ENCODE data around the gene MINDY2. TPM values are rescaled to one million over a fixed set of nuclear protein-coding genes. Genes with fewer than 3 reads are reported as not detected.
"Not testable (repeated sequence)": the region's sequence is repeated elsewhere in the genome, so short reads cannot be mapped to it uniquely, and the experiment has no call there.

MINDY2 gene
- total RNA-seq, 2 experiments from 2014 or later = 17.3 to 18.0 TPM

GRCh38 chr15:58785355-58785754 is 14.3 kb downstream of the MINDY2 start:
- DNase-seq = no peak
- Mint-ChIP-seq H3K4me1 (no peaks in the 10 kb centered on the region), H3K27ac (no peak overlapping the region), H3K9me3 (no peaks in the 10 kb centered on the region), H3K27me3 (no peaks in the 10 kb centered on the region), H3K36me3 (ENCODE audit: low read depth) (peaks cover 12% of the 10 kb centered on the region), H3K4me3 (no peak overlapping the region)
- ChIA-PET CTCF (interaction anchor here (0.6 to 0.9 kb wide), 3 partner anchors 14 to 758 kb away, joined by 3 read pairs; partner anchors contain the start of gene MINDY2), POLR2A (no interaction called here)

GRCh38 chr15:58788056-58788710 is 17.1 kb downstream of the MINDY2 start:
- peaks cover 16% of the 10 kb centered on the region for H3K36me3 Mint-ChIP-seq (ENCODE audit: low read depth)
- ChIA-PET CTCF (interaction anchor here (0.7 to 1.6 kb wide), 3 partner anchors 18 to 119 kb away, joined by 3 to 4 read pairs (median 4); partner anchors contain the start of gene MINDY2), POLR2A (no interaction called here)
- H3K4me1 Mint-ChIP-seq = no peaks in the 10 kb centered on the region
- no peaks in the 10 kb centered on the region for H3K9me3 Mint-ChIP-seq
- H3K4me3 Mint-ChIP-seq = no peak overlapping the region
- H3K27ac Mint-ChIP-seq = no peak overlapping the region
- DNase-seq = no peak
- no peaks in the 10 kb centered on the region for H3K27me3 Mint-ChIP-seq

GRCh38 chr15:58793862-58794261 is 22.8 kb downstream of the MINDY2 start:
- ChIA-PET POLR2A (interaction anchor here (1.4 kb wide), 1 partner anchor 23 kb away, joined by 3 read pairs; the partner anchor contains the start of gene MINDY2), CTCF (no interaction called here)
- no peak for DNase-seq
- H3K36me3 Mint-ChIP-seq (ENCODE audit: low read depth) = peaks cover 26% of the 10 kb centered on the region
- peaks cover 3% of the 10 kb centered on the region for H3K9me3 Mint-ChIP-seq
- H3K27me3 Mint-ChIP-seq = no peaks in the 10 kb centered on the region
- H3K4me1 Mint-ChIP-seq = peaks cover 13% of the 10 kb centered on the region
- H3K4me3 Mint-ChIP-seq = no peak overlapping the region
- no peak overlapping the region for H3K27ac Mint-ChIP-seq

- CTCF ChIA-PET = no interaction called here
Measured at GRCh38 chr15:58795825-58796224, 24.7 kb downstream of the MINDY2 start.

GRCh38 chr15:58797505-58797904 is 26.4 kb downstream of the MINDY2 start:
- H3K4me3 Mint-ChIP-seq = no peak overlapping the region
- CTCF ChIA-PET = no interaction called here
- H3K27ac Mint-ChIP-seq = no peak overlapping the region
- POLR2A ChIA-PET = no interaction called here
- H3K4me1 Mint-ChIP-seq = peaks cover 15% of the 10 kb centered on the region
- peaks cover 3% of the 10 kb centered on the region for H3K9me3 Mint-ChIP-seq
- no peaks in the 10 kb centered on the region for H3K27me3 Mint-ChIP-seq
- DNase-seq = no peak
- H3K36me3 Mint-ChIP-seq (ENCODE audit: low read depth) = peaks cover 18% of the 10 kb centered on the region

More at GRCh38 chr15:58795825-58796224, 24.7 kb downstream of the MINDY2 start:
- no peak overlapping the region for H3K27ac Mint-ChIP-seq
- H3K36me3 Mint-ChIP-seq (ENCODE audit: low read depth) = peaks cover 20% of the 10 kb centered on the region
- no peak overlapping the region for H3K4me3 Mint-ChIP-seq
- peaks cover 15% of the 10 kb centered on the region for H3K4me1 Mint-ChIP-seq
- H3K9me3 Mint-ChIP-seq = peaks cover 3% of the 10 kb centered on the region
- POLR2A ChIA-PET = interaction anchor here (0.5 kb wide), 1 partner anchor 18 kb away, joined by 3 read pairs; no protein-coding TSS in a partner anchor
- H3K27me3 Mint-ChIP-seq = no peaks in the 10 kb centered on the region
- DNase-seq = no peak

GRCh38 chr15:58805095-58805494 is 34.0 kb downstream of the MINDY2 start:
- Mint-ChIP-seq H3K9me3 (no peaks in the 10 kb centered on the region), H3K4me1 (peaks cover 2% of the 10 kb centered on the region), H3K4me3 (no peak overlapping the region), H3K36me3 (ENCODE audit: low read depth) (peaks cover 4% of the 10 kb centered on the region), H3K27me3 (no peaks in the 10 kb centered on the region), H3K27ac (no peak overlapping the region)
- CTCF ChIA-PET = interaction anchor here (0.7 to 1.7 kb wide), 2 partner anchors 577 to 587 kb away, joined by 3 to 5 read pairs; no protein-coding TSS in a partner anchor
- POLR2A ChIA-PET = no interaction called here
- DNase-seq = no peak

- H3K27ac Mint-ChIP-seq, H3K4me1 Mint-ChIP-seq, H3K9me3 Mint-ChIP-seq, DNase-seq, POLR2A ChIA-PET, H3K4me3 Mint-ChIP-seq, H3K27me3 Mint-ChIP-seq: not testable (repeated sequence)
- CTCF ChIA-PET = interaction anchor here (0.7 to 1.0 kb wide), 2 partner anchors 705 to 762 kb away, joined by 4 read pairs; no protein-coding TSS in a partner anchor
- peaks cover 16% of the 10 kb centered on the region for H3K36me3 Mint-ChIP-seq (ENCODE audit: low read depth)
Measured at GRCh38 chr15:58823267-58823666, 52.2 kb downstream of the MINDY2 start.

GRCh38 chr15:58830556-58830955 is 59.5 kb downstream of the MINDY2 start:
- H3K4me1 Mint-ChIP-seq = no peaks in the 10 kb centered on the region
- POLR2A ChIA-PET = no interaction called here
- no peak overlapping the region for H3K4me3 Mint-ChIP-seq
- no peak for DNase-seq
- no peaks in the 10 kb centered on the region for H3K9me3 Mint-ChIP-seq
- H3K27ac Mint-ChIP-seq = no peak overlapping the region
- H3K36me3 Mint-ChIP-seq (ENCODE audit: low read depth) = peaks cover 16% of the 10 kb centered on the region
- no peaks in the 10 kb centered on the region for H3K27me3 Mint-ChIP-seq
- CTCF ChIA-PET = interaction anchor here (0.6 to 1.0 kb wide), 2 partner anchors 9 to 27 kb away, joined by 3 to 4 read pairs; no protein-coding TSS in a partner anchor

GRCh38 chr15:58833681-58834426 is 62.8 kb downstream of the MINDY2 start:
- POLR2A ChIA-PET, DNase-seq, CTCF ChIA-PET: not testable (repeated sequence)

GRCh38 chr15:58839485-58839884 is 68.4 kb downstream of the MINDY2 start:
- no peaks in the 10 kb centered on the region for H3K9me3 Mint-ChIP-seq
- ChIA-PET POLR2A (no interaction called here), CTCF (interaction anchor here (0.6 to 1.4 kb wide), 5 partner anchors 8 to 689 kb away, joined by 3 to 5 read pairs (median 4); partner anchors contain the start of gene ADAM10)
- H3K4me1 Mint-ChIP-seq = no peaks in the 10 kb centered on the region
- DNase-seq = no peak
- no peaks in the 10 kb centered on the region for H3K27me3 Mint-ChIP-seq
- H3K36me3 Mint-ChIP-seq (ENCODE audit: low read depth) = no peaks in the 10 kb centered on the region
- H3K27ac Mint-ChIP-seq = no peak overlapping the region
- H3K4me3 Mint-ChIP-seq = no peak overlapping the region

More at GRCh38 chr15:58833681-58834426, 62.8 kb downstream of the MINDY2 start:
- not testable (repeated sequence) for H3K9me3 Mint-ChIP-seq; H3K27me3 Mint-ChIP-seq; H3K36me3 Mint-ChIP-seq (ENCODE audit: low read depth); H3K4me3 Mint-ChIP-seq; H3K27ac Mint-ChIP-seq; H3K4me1 Mint-ChIP-seq

GRCh38 chr15:58840048-58840447 is 68.9 kb downstream of the MINDY2 start:
- no peaks in the 10 kb centered on the region for H3K9me3 Mint-ChIP-seq
- H3K27me3 Mint-ChIP-seq = no peaks in the 10 kb centered on the region
- no peak overlapping the region for H3K27ac Mint-ChIP-seq
- no peak overlapping the region for H3K4me3 Mint-ChIP-seq
- POLR2A ChIA-PET = no interaction called here
- no peaks in the 10 kb centered on the region for H3K4me1 Mint-ChIP-seq
- CTCF ChIA-PET = interaction anchor here (0.6 to 1.4 kb wide), 3 partner anchors 9 to 689 kb away, joined by 4 to 5 read pairs (median 4); no protein-coding TSS in a partner anchor
- H3K36me3 Mint-ChIP-seq (ENCODE audit: low read depth) = no peaks in the 10 kb centered on the region
- DNase-seq = no peak

- Mint-ChIP-seq H3K9me3 (no peaks in the 10 kb centered on the region), H3K27ac (no peak overlapping the region), H3K4me3 (no peak overlapping the region), H3K36me3 (ENCODE audit: low read depth) (peaks cover 9% of the 10 kb centered on the region), H3K4me1 (no peaks in the 10 kb centered on the region), H3K27me3 (no peaks in the 10 kb centered on the region)
- no peak for DNase-seq
- ChIA-PET CTCF (interaction anchor here (1.4 kb wide), 1 partner anchor 15 kb away, joined by 3 read pairs; no protein-coding TSS in a partner anchor), POLR2A (no interaction called here)
Measured at GRCh38 chr15:58842713-58843396, 71.8 kb downstream of the MINDY2 start.

- H3K27me3 Mint-ChIP-seq, CTCF ChIA-PET, H3K4me3 Mint-ChIP-seq, H3K4me1 Mint-ChIP-seq, H3K27ac Mint-ChIP-seq, POLR2A ChIA-PET, DNase-seq, H3K9me3 Mint-ChIP-seq: not testable (repeated sequence)
- H3K36me3 Mint-ChIP-seq (ENCODE audit: low read depth) = peaks cover 18% of the 10 kb centered on the region
Measured at GRCh38 chr15:58851205-58851604, 80.1 kb downstream of the MINDY2 start.
